ENCODE results near the gene ZACN. TPM values are rescaled to one million over a fixed set of nuclear protein-coding genes. Genes with fewer than 3 reads are reported as not detected.
A peak's percentile ranks its signal among the peaks of the same experiment; 100 is the strongest.

Gene ZACN
- total RNA-seq, 1 donor from 2014 or later: 1.7 TPM

GRCh38 chr17:76102944-76103273, 23.9 kb downstream of the ZACN start:
- no peak for DNase-seq (ENCODE audit: low spot score)

- peak; percentile 97 for DNase-seq (ENCODE audit: low spot score)
Observed at GRCh38 chr17:76103274-76104139, 24.5 kb downstream of the ZACN start, which contains the start of gene EXOC7. EXOC7 (minus strand) TSS chr17:76103787; CDS start chr17:76103692, 95 bp downstream.

- DNase-seq (ENCODE audit: low spot score): no peak
Observed at GRCh38 chr17:76104140-76104895, 25.3 kb downstream of the ZACN start.

GRCh38 chr17:76104896-76105231, 25.9 kb downstream of the ZACN start:
- DNase-seq (ENCODE audit: low spot score): no peak

GRCh38 chr17:76106703-76107102, 27.7 kb downstream of the ZACN start:
- peak; percentile 34 for DNase-seq (ENCODE audit: low spot score)

- DNase-seq (ENCODE audit: low spot score): no peak
Observed at GRCh38 chr17:76107509-76107908, 28.5 kb downstream of the ZACN start.

GRCh38 chr17:76111956-76112355, 33.0 kb downstream of the ZACN start:
- DNase-seq (ENCODE audit: low spot score): no peak

GRCh38 chr17:76115138-76115754, 36.3 kb downstream of the ZACN start:
- DNase-seq (ENCODE audit: low spot score): no peak

- no peak for DNase-seq (ENCODE audit: low spot score)
Observed at GRCh38 chr17:76119409-76120371, 40.7 kb downstream of the ZACN start.

- no peak for DNase-seq (ENCODE audit: low spot score)
Observed at GRCh38 chr17:76120658-76121008, 41.7 kb downstream of the ZACN start.

GRCh38 chr17:76121932-76122430, 43.0 kb downstream of the ZACN start:
- DNase-seq (ENCODE audit: low spot score): no peak

- no peak for DNase-seq (ENCODE audit: low spot score)
Observed at GRCh38 chr17:76122431-76123190, 43.6 kb downstream of the ZACN start.

- DNase-seq (ENCODE audit: low spot score): no peak
Observed at GRCh38 chr17:76123191-76123499, 44.2 kb downstream of the ZACN start.

- DNase-seq (ENCODE audit: low spot score): no peak
Observed at GRCh38 chr17:76123749-76124581, 45.0 kb downstream of the ZACN start.

GRCh38 chr17:76124582-76125390, 45.8 kb downstream of the ZACN start:
- no peak for DNase-seq (ENCODE audit: low spot score)

GRCh38 chr17:76125391-76125675, 46.4 kb downstream of the ZACN start:
- DNase-seq (ENCODE audit: low spot score): no peak

GRCh38 chr17:76125922-76126321, 46.9 kb downstream of the ZACN start:
- no peak for DNase-seq (ENCODE audit: low spot score)

GRCh38 chr17:76130473-76130872, 51.5 kb downstream of the ZACN start:
- no peak for DNase-seq (ENCODE audit: low spot score)

GRCh38 chr17:76131051-76131691, 52.2 kb downstream of the ZACN start:
- no peak for DNase-seq (ENCODE audit: low spot score)
